Transverse colon (tissue), 4 donors: ENCODE measurements around the gene PTPA. TPM values are rescaled to one million over a fixed set of nuclear protein-coding genes. Genes with fewer than 3 reads are reported as not detected.

ENCODE experiments used
- DNase-seq: peaks from one replicate; pipeline ENCODE4 v3.0.0-alpha.2; 2019
- H3K27ac ChIP-seq, 4 donors: fragments of 200-600 bp; sonication (generic); 2 replicates each; pipeline ENCODE4 v1.5.1; 2016 to 2018; ENCODE audit warnings: inconsistent platforms in 4 of 4
- H3K27me3 ChIP-seq: fragments of 200-600 bp; sonication (generic); 2 replicates; pipeline ENCODE4 v1.5.1; 2017; ENCODE audit warnings: inconsistent platforms
- H3K36me3 ChIP-seq, 4 donors: fragments of 200-600 bp; sonication (generic); 2 replicates each; pipeline ENCODE4 v1.5.1; 2017 to 2019; ENCODE audit warnings: inconsistent platforms in 4 of 4
- H3K4me1 ChIP-seq, 4 donors: fragments of 200-600 bp; sonication (generic); 2 replicates each; pipeline ENCODE4 v1.5.1; 2017 to 2020; ENCODE audit warnings: inconsistent platforms in 4 of 4
- H3K4me3 ChIP-seq, 4 donors: fragments of 200-600 bp; sonication (generic); 1 replicate in 1 of 4; 2 replicates in 3 of 4; pipeline versions ENCODE4 v1.5.1 to v1.6.1; 2017 to 2019; ENCODE audit warnings: inconsistent platforms in 4 of 4
- H3K9me3 ChIP-seq, 2 donors: fragments of 200-600 bp; sonication (generic); 2 replicates each; pipeline ENCODE4 v1.5.1; 2017 to 2019; ENCODE audit warnings: inconsistent platforms in 2 of 2
- EP300 ChIP-seq: sonication (generic); formaldehyde crosslinking; IDR thresholded peaks from one replicate; pipeline ENCODE4 v1.6.1; 2017; ENCODE audit warnings: antibody characterized with exemption, low read depth
- POLR2A ChIP-seq: fragments of 450-650 bp; IDR thresholded peaks from one replicate; pipeline ENCODE4 v1.6.1; 2016; ENCODE audit warnings: antibody characterized with exemption, mild to moderate bottlenecking, moderate library complexity
- POLR2AphosphoS5 ChIP-seq, 3 donors: sonication (generic); formaldehyde crosslinking; IDR thresholded peaks; one replicate each; pipeline ENCODE4 v1.6.1; 2016; ENCODE audit warnings: antibody characterized with exemption in 3 of 3
- WGBS, 2 donors: methylation state at CpG; one replicate each; pipeline ENCODE4 v1.1.5; 2018; ENCODE audit warnings: low coverage in 1 of 2; 5-methylcytosine and 5-hydroxymethylcytosine counted together
- in situ Hi-C, 4 donors: fragments of 200-750 bp; cut with MboI; loops; one replicate each; pipeline versions ENCODE4 v1.15.0 to v1.15.1; 2017; ENCODE audit warnings: low sequenced_read_pairs in 3 of 4, low pct_ligation_motif_present in 1 of 4, low pct_unique_long_range_greater_than_20kb in 1 of 4
- intact Hi-C: fragments of 100-400 bp; cut with DNase I; formaldehyde crosslinking; loops from one replicate; pipeline ENCODE4 v1.15.1; 2023; ENCODE audit warnings: low total_unique reads
- total RNA-seq, 4 donors: library from RNA; depleted of rRNA; stranded (reverse); fragments of >200 nt; gene quantifications; one replicate each; pipeline ENCODE4 v1.1.0, GENCODE V29; 2016
- TF ChIP-seq, protein P1 (sequence below), 5 experiments: fragments of 200-600 bp in 3 of 5; fragments of 450-650 bp in 2 of 5; sonication (generic) in 3 of 5; IDR thresholded peaks; 1 replicate in 2 of 5; 2 replicates in 3 of 5; pipeline ENCODE4 v1.5.1; 2016 to 2017; ENCODE audit warnings: antibody characterized with exemption in 5 of 5, inconsistent platforms in 3 of 5, mild to moderate bottlenecking in 2 of 5, moderate library complexity in 1 of 5

The PTPA gene
- total RNA-seq, 4 donors from 2014 or later = 37.4 to 241 (median 66.5) TPM

DNA sequence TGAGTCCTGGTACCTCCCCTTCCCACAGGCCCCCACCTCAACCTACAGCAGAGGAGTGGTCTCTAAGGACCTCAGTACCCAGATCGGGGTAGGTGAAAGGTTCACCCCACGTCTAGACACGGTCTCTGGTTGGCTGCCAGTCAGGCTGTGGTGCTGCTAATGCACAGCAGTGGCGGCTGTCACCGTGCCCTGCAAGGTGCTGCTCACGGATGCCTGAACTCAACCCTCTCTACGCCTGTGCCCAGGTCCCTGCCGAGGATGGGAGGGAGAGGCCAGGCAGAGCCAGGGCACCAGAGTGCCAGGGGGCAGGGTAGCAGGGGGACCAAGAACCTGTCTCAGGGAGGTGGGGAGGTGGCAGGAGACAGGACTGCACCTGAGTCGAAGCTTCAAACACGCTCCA lies 52.5 kb downstream of the PTPA start:
- WGBS, 2 donors = 91% methylated on average over 10 of the region's 10 CpGs; no CpG with 5 or more reads in 1 of the 2 donors

DNA sequence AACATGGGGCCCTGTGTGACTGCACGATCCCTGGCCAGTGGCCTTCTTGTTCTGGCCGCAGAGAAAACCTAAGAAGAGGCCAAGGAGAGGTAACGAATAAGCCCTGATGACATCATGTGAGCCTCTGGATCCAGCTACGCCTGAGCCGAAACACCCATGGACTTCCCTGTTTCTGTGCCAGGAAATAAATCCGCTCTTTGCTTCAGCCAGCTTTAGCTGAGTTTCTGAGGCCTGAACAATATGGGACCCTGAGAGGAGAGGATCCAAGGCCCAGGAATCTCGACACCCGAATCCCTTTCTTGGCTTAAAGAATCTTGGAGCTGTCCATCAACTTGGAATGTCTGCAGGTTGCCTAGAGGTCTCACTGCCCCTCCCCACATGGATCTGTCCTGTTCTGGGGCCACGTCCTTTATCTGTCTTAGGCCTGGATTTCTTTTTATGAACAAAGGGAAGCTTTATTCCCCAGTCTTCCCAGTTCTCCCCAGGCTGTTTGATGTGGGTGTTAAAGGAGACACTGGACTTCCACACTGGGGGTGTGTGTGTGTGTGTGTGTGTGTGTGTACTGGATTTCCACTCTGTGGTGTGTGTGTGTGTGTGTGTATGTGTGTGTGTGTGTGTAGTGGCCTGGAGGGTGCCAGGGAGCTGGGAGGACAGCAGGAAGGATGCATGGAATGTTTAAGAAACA lies 53.2 kb downstream of the PTPA start:
- H3K27ac ChIP-seq = peak overlapping the region; percentile 73 to 78 (median 75)
- DNase-seq = peak; percentile 62
- no peaks in the 10 kb centered on the region for H3K36me3 ChIP-seq
- no peaks in the 10 kb centered on the region for H3K9me3 ChIP-seq
- no peak overlapping the region for H3K4me3 ChIP-seq
- peaks cover 25 to 45% (median 35%) of the 10 kb centered on the region in 4 donors for H3K4me1 ChIP-seq
- no peak for TF ChIP-seq POLR2A
- TF ChIP-seq POLR2AphosphoS5 (IDR thresholded peaks at IDR 0.05) = peak in 1 of 3 donors; percentile 13
- in situ Hi-C loops = loop anchor here in 1 of 4 donors (10.0 kb wide), 1 partner anchor 450 kb away; no protein-coding TSS in a partner anchor
- 49% methylated on average over 9 of the region's 9 CpGs; no CpG with 5 or more reads in 1 of the 2 donors for WGBS, 2 donors
- no peaks in the 10 kb centered on the region for H3K27me3 ChIP-seq
- intact Hi-C loops = no loop called here

More for the DNA sequence above, 52.5 kb downstream of the PTPA start:
- DNase-seq = no peak
- intact Hi-C loops (no loop called here), in situ Hi-C loops (loop anchor here in 1 of 4 donors (10.0 kb wide), 1 partner anchor 451 kb away; no protein-coding TSS in a partner anchor)
- H3K4me1 ChIP-seq = peaks cover 25 to 42% (median 35%) of the 10 kb centered on the region in 4 donors
- H3K27me3 ChIP-seq = no peaks in the 10 kb centered on the region
- H3K4me3 ChIP-seq = no peak overlapping the region
- peak overlapping the region; percentile 73 to 78 (median 75) for H3K27ac ChIP-seq
- TF ChIP-seq POLR2A (no peak), EP300 (no peak), POLR2AphosphoS5 (IDR thresholded peaks at IDR 0.05) (no peak)
- TF ChIP-seq, protein P1, sequence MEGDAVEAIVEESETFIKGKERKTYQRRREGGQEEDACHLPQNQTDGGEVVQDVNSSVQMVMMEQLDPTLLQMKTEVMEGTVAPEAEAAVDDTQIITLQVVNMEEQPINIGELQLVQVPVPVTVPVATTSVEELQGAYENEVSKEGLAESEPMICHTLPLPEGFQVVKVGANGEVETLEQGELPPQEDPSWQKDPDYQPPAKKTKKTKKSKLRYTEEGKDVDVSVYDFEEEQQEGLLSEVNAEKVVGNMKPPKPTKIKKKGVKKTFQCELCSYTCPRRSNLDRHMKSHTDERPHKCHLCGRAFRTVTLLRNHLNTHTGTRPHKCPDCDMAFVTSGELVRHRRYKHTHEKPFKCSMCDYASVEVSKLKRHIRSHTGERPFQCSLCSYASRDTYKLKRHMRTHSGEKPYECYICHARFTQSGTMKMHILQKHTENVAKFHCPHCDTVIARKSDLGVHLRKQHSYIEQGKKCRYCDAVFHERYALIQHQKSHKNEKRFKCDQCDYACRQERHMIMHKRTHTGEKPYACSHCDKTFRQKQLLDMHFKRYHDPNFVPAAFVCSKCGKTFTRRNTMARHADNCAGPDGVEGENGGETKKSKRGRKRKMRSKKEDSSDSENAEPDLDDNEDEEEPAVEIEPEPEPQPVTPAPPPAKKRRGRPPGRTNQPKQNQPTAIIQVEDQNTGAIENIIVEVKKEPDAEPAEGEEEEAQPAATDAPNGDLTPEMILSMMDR (IDR thresholded peaks at IDR 0.05) = no peak
- no peaks in the 10 kb centered on the region for H3K9me3 ChIP-seq
- H3K36me3 ChIP-seq = no peaks in the 10 kb centered on the region

- H3K4me1 ChIP-seq = peaks cover 25 to 45% (median 35%) of the 10 kb centered on the region in 4 donors
- in situ Hi-C loops (loop anchor here in 1 of 4 donors (10.0 kb wide), 1 partner anchor 450 kb away; no protein-coding TSS in a partner anchor), intact Hi-C loops (no loop called here)
- no peak overlapping the region for H3K4me3 ChIP-seq
- H3K36me3 ChIP-seq = no peaks in the 10 kb centered on the region
- TF ChIP-seq POLR2A (no peak), EP300 (no peak), POLR2AphosphoS5 (IDR thresholded peaks at IDR 0.05) (no peak)
- TF ChIP-seq, protein P1 (IDR thresholded peaks at IDR 0.05) = no peak
- H3K27me3 ChIP-seq = no peaks in the 10 kb centered on the region
- H3K9me3 ChIP-seq = no peaks in the 10 kb centered on the region
- no peak for DNase-seq
- H3K27ac ChIP-seq = peak overlapping the region; percentile 73 to 78 (median 75)
These were observed 54.0 kb downstream of the PTPA start for GRCh38 chr9:129165198-129165597.

- in situ Hi-C loops = loop anchor here in 1 of 4 donors (10.0 kb wide), 1 partner anchor 448 kb away; no protein-coding TSS in a partner anchor
These were observed 55.7 kb downstream of the PTPA start for GRCh38 chr9:129166623-129167557.

More at GRCh38 chr9:129166623-129167557, 55.7 kb downstream of the PTPA start:
- Histone ChIP-seq H3K4me3 (peak overlapping the region in 1 of 4 donors; percentile 37), H3K4me1 (peaks cover 25 to 45% (median 35%) of the 10 kb centered on the region in 4 donors), H3K27ac (peak overlapping the region; percentile 80 to 90 (median 86)), H3K36me3 (no peaks in the 10 kb centered on the region), H3K9me3 (no peaks in the 10 kb centered on the region), H3K27me3 (no peaks in the 10 kb centered on the region)
- 9 to 16% methylated on average over 4 to 17 of the region's 18 CpGs for WGBS, 2 donors
- DNase-seq = peak; percentile 92
- intact Hi-C loops = no loop called here
- TF ChIP-seq, protein P1 (IDR thresholded peaks at IDR 0.05) = no peak
- TF ChIP-seq EP300 (no peak), POLR2A (peak; percentile 61), POLR2AphosphoS5 (IDR thresholded peaks at IDR 0.05) (peak; percentile 68 to 84 (median 83))
